Glutamatergic neuron (in vitro differentiated cells): ENCODE data around the gene NFATC1. TPM values are rescaled to one million over a fixed set of nuclear protein-coding genes. Genes with fewer than 3 reads are reported as not detected.

Experiments
- DNase-seq: peaks from one replicate; pipeline ENCODE4 v3.0.0; 2022
- H3K27ac Mint-ChIP-seq: one replicate; pipeline ENCODE4 v1.8.0; 2020; ENCODE audit warnings: mild to moderate bottlenecking, mixed read lengths, inconsistent platforms; ENCODE audit not compliant: unreplicated experiment
- H3K27me3 Mint-ChIP-seq: one replicate; pipeline ENCODE4 v1.8.0; 2020; ENCODE audit warnings: mild to moderate bottlenecking, moderate library complexity, mixed read lengths, inconsistent platforms; ENCODE audit not compliant: unreplicated experiment
- H3K36me3 Mint-ChIP-seq: one replicate; pipeline ENCODE4 v1.8.0; 2020; ENCODE audit warnings: mild to moderate bottlenecking, mixed read lengths, inconsistent platforms; ENCODE audit not compliant: unreplicated experiment
- H3K4me1 Mint-ChIP-seq: one replicate; pipeline ENCODE4 v1.8.0; 2020; ENCODE audit warnings: mild to moderate bottlenecking, low read depth, mixed read lengths, inconsistent platforms; ENCODE audit not compliant: unreplicated experiment
- H3K4me3 Mint-ChIP-seq: one replicate; pipeline ENCODE4 v1.8.0; 2020; ENCODE audit warnings: mild to moderate bottlenecking, mixed read lengths, inconsistent platforms; ENCODE audit not compliant: unreplicated experiment
- H3K9me3 Mint-ChIP-seq: one replicate; pipeline ENCODE4 v1.8.0; 2020; ENCODE audit warnings: mild to moderate bottlenecking, moderate library complexity, mixed read lengths, inconsistent platforms; ENCODE audit not compliant: unreplicated experiment
- total RNA-seq: library from RNA; stranded (reverse); fragmentation: NEBNext Ultra II Directional; extraction: Animal tissue kit (Norgen Biotek cat#: 25700); gene quantifications from one replicate; pipeline ENCODE4 v1.2.1, GENCODE V29; 2021; ENCODE audit not compliant: unreplicated experiment
- TF ChIP-seq, protein P1 (sequence below): fragments of 200-600 bp; sonication (generic); IDR thresholded peaks from one replicate; pipeline ENCODE4 v1.5.0; 2021; ENCODE audit not compliant: partially characterized antibody, unreplicated experiment

Gene NFATC1
- total RNA-seq, 1 donor from 2014 or later: 5.3 TPM

DNA sequence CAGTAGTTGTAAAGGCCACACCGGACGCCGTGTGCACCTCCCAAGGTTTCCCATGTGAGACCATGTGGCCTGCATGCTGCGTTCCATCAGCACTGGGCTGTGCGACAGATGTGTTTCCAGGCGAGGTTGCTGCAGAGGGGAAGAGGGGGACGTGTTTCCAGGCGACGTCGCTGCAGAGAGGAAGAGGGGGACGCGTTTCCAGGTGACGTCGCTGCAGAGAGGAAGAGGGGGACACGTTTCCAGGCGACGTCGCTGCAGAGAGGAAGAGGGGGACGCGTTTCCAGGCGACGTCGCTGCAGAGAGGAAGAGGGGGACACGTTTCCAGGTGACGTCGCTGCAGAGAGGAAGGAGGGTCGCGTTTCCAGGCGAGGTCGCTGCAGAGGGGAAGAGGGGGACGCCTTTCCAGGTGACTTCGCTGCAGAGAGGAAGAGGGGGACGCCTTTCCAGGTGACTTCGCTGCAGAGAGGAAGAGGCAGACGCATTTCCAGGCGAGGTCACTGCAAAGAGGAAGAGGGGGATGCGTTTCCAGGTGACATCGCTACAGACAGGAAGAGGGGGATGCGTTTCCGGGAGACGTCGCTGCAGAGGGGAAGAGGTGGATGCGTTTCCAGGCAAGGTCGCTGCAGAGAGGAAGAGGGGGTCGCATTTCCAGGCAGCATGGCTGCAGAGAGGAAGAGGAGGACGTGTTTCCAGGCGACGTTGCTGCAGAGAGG is 24.5 kb downstream of the NFATC1 start:
- TF ChIP-seq, protein P1, sequence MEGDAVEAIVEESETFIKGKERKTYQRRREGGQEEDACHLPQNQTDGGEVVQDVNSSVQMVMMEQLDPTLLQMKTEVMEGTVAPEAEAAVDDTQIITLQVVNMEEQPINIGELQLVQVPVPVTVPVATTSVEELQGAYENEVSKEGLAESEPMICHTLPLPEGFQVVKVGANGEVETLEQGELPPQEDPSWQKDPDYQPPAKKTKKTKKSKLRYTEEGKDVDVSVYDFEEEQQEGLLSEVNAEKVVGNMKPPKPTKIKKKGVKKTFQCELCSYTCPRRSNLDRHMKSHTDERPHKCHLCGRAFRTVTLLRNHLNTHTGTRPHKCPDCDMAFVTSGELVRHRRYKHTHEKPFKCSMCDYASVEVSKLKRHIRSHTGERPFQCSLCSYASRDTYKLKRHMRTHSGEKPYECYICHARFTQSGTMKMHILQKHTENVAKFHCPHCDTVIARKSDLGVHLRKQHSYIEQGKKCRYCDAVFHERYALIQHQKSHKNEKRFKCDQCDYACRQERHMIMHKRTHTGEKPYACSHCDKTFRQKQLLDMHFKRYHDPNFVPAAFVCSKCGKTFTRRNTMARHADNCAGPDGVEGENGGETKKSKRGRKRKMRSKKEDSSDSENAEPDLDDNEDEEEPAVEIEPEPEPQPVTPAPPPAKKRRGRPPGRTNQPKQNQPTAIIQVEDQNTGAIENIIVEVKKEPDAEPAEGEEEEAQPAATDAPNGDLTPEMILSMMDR: no peak
- Mint-ChIP-seq H3K4me1 (peaks cover 17% of the 10 kb centered on the region), H3K4me3 (peak overlapping the region; percentile 25), H3K9me3 (peaks cover 4% of the 10 kb centered on the region), H3K27ac (peak overlapping the region; percentile 34), H3K36me3 (peaks cover 14% of the 10 kb centered on the region), H3K27me3 (peaks cover 16% of the 10 kb centered on the region)
- DNase-seq: no peak

DNA sequence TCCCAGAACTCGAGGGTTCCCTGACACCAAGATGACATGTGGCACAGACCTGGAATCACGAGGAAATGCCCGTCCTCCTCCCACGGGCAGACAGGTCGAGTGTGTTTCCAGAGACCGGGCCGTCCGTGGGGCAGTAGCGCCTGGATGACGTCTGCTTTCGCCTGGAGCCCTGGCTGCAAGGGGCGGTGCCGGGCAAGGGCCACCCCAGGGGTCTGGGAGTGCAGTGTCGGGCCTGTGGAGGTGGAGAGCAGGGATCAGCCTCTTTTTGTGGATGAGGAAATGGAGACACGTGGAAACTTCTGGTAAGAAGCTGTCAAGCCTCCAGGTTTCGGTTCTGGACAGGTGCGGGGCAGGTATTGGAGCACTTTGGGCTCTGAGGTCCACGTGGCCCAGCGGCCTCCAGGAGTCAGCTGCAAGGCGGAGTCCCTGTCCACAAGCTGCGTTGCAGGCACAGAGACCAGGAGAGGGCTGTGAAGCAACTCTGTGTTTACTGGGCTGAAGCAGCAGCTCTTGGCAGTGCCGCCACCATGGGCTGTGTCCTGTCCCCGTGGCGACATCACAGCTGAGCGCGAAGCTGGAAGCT is 25.6 kb downstream of the NFATC1 start:
- H3K36me3 Mint-ChIP-seq: peaks cover 14% of the 10 kb centered on the region
- no peak overlapping the region for H3K27ac Mint-ChIP-seq
- no peak overlapping the region for H3K4me3 Mint-ChIP-seq
- H3K27me3 Mint-ChIP-seq: peaks cover 16% of the 10 kb centered on the region
- no peak for DNase-seq
- peaks cover 8% of the 10 kb centered on the region for H3K9me3 Mint-ChIP-seq
- peaks cover 21% of the 10 kb centered on the region for H3K4me1 Mint-ChIP-seq
- TF ChIP-seq, protein P1: no peak

- Mint-ChIP-seq H3K36me3 (peaks cover 14% of the 10 kb centered on the region), H3K27me3 (peaks cover 14% of the 10 kb centered on the region), H3K9me3 (peaks cover 8% of the 10 kb centered on the region), H3K4me1 (peaks cover 21% of the 10 kb centered on the region), H3K27ac (no peak overlapping the region), H3K4me3 (no peak overlapping the region)
- TF ChIP-seq, protein P1: no peak
- no peak for DNase-seq
Measured at GRCh38 chr18:79422022-79422782, 26.5 kb downstream of the NFATC1 start.

- H3K4me3 Mint-ChIP-seq: no peak overlapping the region
- peaks cover 14% of the 10 kb centered on the region for H3K36me3 Mint-ChIP-seq
- DNase-seq: no peak
- peaks cover 8% of the 10 kb centered on the region for H3K9me3 Mint-ChIP-seq
- H3K4me1 Mint-ChIP-seq: peaks cover 21% of the 10 kb centered on the region
- no peak overlapping the region for H3K27ac Mint-ChIP-seq
- TF ChIP-seq, protein P1: no peak
- H3K27me3 Mint-ChIP-seq: peaks cover 14% of the 10 kb centered on the region
Measured at GRCh38 chr18:79422783-79423165, 27.0 kb downstream of the NFATC1 start.
